Panc1 (cell line): ENCODE results near the gene BTK. TPM values are rescaled to one million over a fixed set of nuclear protein-coding genes. Genes with fewer than 3 reads are reported as not detected.
A peak's percentile ranks its signal among the peaks of the same experiment; 100 is the strongest.

Source experiments
- ATAC-seq: fragments of 200-7000 bp; cut with Tn5 transposase; 2 replicates; pipeline ENCODE4 v1.9.1; 2020; ENCODE audit warnings: mild to moderate bottlenecking, moderate library complexity
- Bru-seq: library from RNA; stranded (reverse); fragments of 400-500 nt; gene quantifications from one replicate; lab custom pipeline; 2021; lab: Mats Ljungman, UMichigan
- BruChase-seq, 2 experiments: library from RNA; stranded (reverse); fragments of 400-500 nt; gene quantifications; one replicate each; lab custom pipeline; 2021; lab: Mats Ljungman, UMichigan
- BruUV-seq: library from RNA; stranded (reverse); fragments of 400-500 nt; replicated peaks from 2 replicates; lab custom pipeline; 2021; lab: Mats Ljungman, UMichigan
- CTCF ChIA-PET: fragments of 300-600 bp; sonication (Branson Sonifier 250); formaldehyde crosslinking; loops from one replicate; lab custom pipeline; 2022; ENCODE audit warnings: antibody characterized with exemption; lab: Charles Lee
- POLR2A ChIA-PET: fragments of 300-600 bp; sonication (Branson Sonifier 250); formaldehyde crosslinking; loops from one replicate; lab custom pipeline; 2022; ENCODE audit warnings: antibody characterized with exemption; lab: Charles Lee
- DNase-seq: peaks from one replicate; pipeline ENCODE4 v3.0.0-alpha.2; 2010; ENCODE audit warnings: low read depth, low spot score
- H3K27ac ChIP-seq: 2 replicates; pipeline ENCODE4 v1.5.1; 2011; ENCODE audit warnings: mild to moderate bottlenecking, low read length, inconsistent platforms
- H3K27me3 ChIP-seq: fragments of 200-500 bp; sonication (Bioruptor generic); 2 replicates; pipeline ENCODE4 v1.6.0; 2014; ENCODE audit warnings: low read length, inconsistent platforms; ENCODE audit not compliant: control insufficient read depth, insufficient read depth
- H3K36me3 ChIP-seq: fragments of 200-500 bp; sonication (Bioruptor generic); 2 replicates; pipeline ENCODE4 v1.5.1; 2014; ENCODE audit warnings: inconsistent platforms, mild to moderate bottlenecking, low read length, moderate library complexity; ENCODE audit not compliant: control insufficient read depth, insufficient read depth
- H3K4me1 ChIP-seq: 2 replicates; pipeline ENCODE4 v1.5.1; 2011; ENCODE audit warnings: inconsistent platforms, mild to moderate bottlenecking, low read length, moderate library complexity; ENCODE audit not compliant: control insufficient read depth, insufficient read depth
- H3K4me3 ChIP-seq, 2 experiments: 2 replicates each; pipeline ENCODE4 v1.5.1; 2011 to 2012; ENCODE audit warnings: low read depth in 2 of 2, low read length in 2 of 2, mild to moderate bottlenecking in 2 of 2, inconsistent platforms in 1 of 2, moderate library complexity in 1 of 2
- H3K9me3 ChIP-seq: fragments of 200-500 bp; sonication (Bioruptor generic); 2 replicates; pipeline ENCODE4 v1.5.1; 2014; ENCODE audit warnings: low read depth, mild to moderate bottlenecking, inconsistent platforms, low read length, moderate library complexity; ENCODE audit not compliant: control insufficient read depth, insufficient read depth
- CTCF ChIP-seq: fragments of 450-650 bp; IDR thresholded peaks from 2 replicates; pipeline ENCODE4 v1.5.1; 2017; ENCODE audit warnings: mild to moderate bottlenecking
- POLR2AphosphoS5 ChIP-seq: IDR thresholded peaks from 2 replicates; pipeline ENCODE4 v1.6.1; 2012; ENCODE audit warnings: mild to moderate bottlenecking, low read depth, low read length, moderate library complexity
- REST ChIP-seq, 2 experiments: IDR thresholded peaks; 2 replicates each; pipeline ENCODE4 v1.6.1; 2011 to 2012; ENCODE audit warnings: low read depth in 2 of 2, control low read depth in 1 of 2, low read length in 1 of 2, mild to moderate bottlenecking in 1 of 2, moderate library complexity in 1 of 2; ENCODE audit not compliant: insufficient read depth in 1 of 2
- SIN3A ChIP-seq: IDR thresholded peaks from 2 replicates; pipeline ENCODE4 v1.6.1; 2012; ENCODE audit warnings: low read depth, mild to moderate bottlenecking, low read length, moderate library complexity, borderline replicate concordance; ENCODE audit not compliant: insufficient read depth
- TCF7L2 ChIP-seq: IDR thresholded peaks from 2 replicates; pipeline ENCODE4 v1.6.1; 2011; ENCODE audit warnings: mild to moderate bottlenecking, low read depth, low read length, inconsistent platforms
- in situ Hi-C: cut with HindIII; loops from 2 replicates; pipeline ENCODE4 v1.10.0; 2016; ENCODE audit warnings: low sequenced_read_pairs, low pct_unique_long_range_greater_than_20kb
- intact Hi-C: fragments of 100-400 bp; cut with micrococcal nuclease; formaldehyde crosslinking; loops from one replicate; pipeline ENCODE4 v1.10.0; 2022; ENCODE audit not compliant: unreplicated experiment
- long read RNA-seq: library from polyadenylated mRNA; unstranded; transcript quantifications from one replicate; pipeline ENCODE4 v2.0.0, GENCODE V29; 2021; ENCODE audit not compliant: unreplicated experiment
- polyA plus RNA-seq: library from polyadenylated mRNA; unstranded; fragments of >200 nt; gene quantifications from one replicate; pipeline ENCODE4 v1.2.1, GENCODE V29; 2012; ENCODE audit warnings: missing spikeins; ENCODE audit not compliant: insufficient read length
- total RNA-seq: library from RNA; stranded (reverse); gene quantifications from one replicate; pipeline ENCODE4 v1.2.1, GENCODE V29; 2021; ENCODE audit not compliant: unreplicated experiment

Gene BTK
- total RNA-seq = not detected
- polyA plus RNA-seq = not detected
- percentile 8 among the genes with signal in this experiment for Bru-seq, nascent RNA
- percentile 11 among the genes with signal in this experiment for BruChase-seq, experiment 1, labeled RNA remaining after a 2-hour chase
- percentile 16 among the genes with signal in this experiment for BruChase-seq, experiment 2, labeled RNA remaining after a 6-hour chase
- long read RNA-seq = 0 reads

DNA sequence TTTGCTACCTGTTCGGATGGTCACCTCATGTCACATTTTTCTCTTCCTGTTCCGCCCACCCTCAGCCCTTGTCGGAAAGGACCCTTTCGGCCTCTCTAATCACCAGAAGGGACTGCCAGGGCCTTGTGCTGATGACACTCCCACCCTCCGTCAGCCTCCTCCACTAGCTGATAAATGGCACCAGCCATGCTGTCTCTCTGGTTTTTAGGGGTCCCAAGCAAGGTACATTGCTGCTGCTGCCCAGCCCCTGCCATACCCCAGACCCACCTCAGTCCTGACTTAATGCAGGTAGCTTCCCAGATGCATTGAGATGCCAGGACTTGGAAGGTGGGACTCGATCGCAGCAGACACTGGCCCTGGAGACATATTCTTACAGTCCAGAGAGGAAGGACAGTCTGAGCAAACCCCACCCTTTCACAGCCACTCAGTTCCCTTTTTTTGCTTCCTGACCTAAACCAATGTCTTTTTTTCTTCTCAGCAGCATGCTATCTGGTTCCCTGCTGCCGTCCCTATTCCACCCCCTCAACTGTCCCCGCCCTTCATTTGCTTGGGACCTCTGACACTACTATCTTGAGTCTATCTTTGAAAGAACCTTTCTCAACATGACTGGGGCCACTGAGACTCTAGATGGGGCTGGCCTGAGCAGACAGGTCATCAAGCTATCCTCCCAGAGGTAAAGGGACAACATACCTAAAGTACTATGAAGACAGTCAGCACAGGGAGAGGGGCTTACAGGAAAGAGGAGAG lies at the start of gene BTK:
Gene BTK (minus strand): TSS at position 397 of the 747 bp plus-strand sequence. CDS start 10,907 bp downstream, outside the sequence.
- H3K27ac ChIP-seq = no peak within 1 kb of the TSS
- ChIA-PET POLR2A (no interaction called here), CTCF (no interaction called here)
- BruUV-seq = no TSS peak
- no peaks in the 10 kb centered on the region for H3K36me3 ChIP-seq
- intact Hi-C loops (no loop called here), in situ Hi-C loops (no loop called here)
- no peaks in the 10 kb centered on the region for H3K4me1 ChIP-seq
- no peaks in the 10 kb centered on the region for H3K9me3 ChIP-seq
- H3K27me3 ChIP-seq = no peaks in the 10 kb centered on the region
- ATAC-seq = no peak
- H3K4me3 ChIP-seq = no peak within 1 kb of the TSS
- DNase-seq = no peak
- TF ChIP-seq REST (IDR thresholded peaks at IDR 0.05; ENCODE audit: insufficient read depth in 1 of 2, low read depth in 2 of 2, low read length in 1 of 2) (no peak), CTCF (no peak), POLR2AphosphoS5 (no peak), SIN3A (no peak), TCF7L2 (no peak)

GRCh38 chrX:101430457-101431078 lies 44.6 kb upstream of the BTK start:
- BruUV-seq = no TSS peak
- intact Hi-C loops (no loop called here), in situ Hi-C loops (no loop called here)
- Histone ChIP-seq H3K27me3 (no peaks in the 10 kb centered on the region), H3K4me1 (no peaks in the 10 kb centered on the region), H3K4me3 (no peak overlapping the region), H3K36me3 (no peaks in the 10 kb centered on the region), H3K9me3 (no peaks in the 10 kb centered on the region), H3K27ac (no peak overlapping the region)
- DNase-seq = no peak
- no peak for ATAC-seq
- ChIA-PET POLR2A (no interaction called here), CTCF (no interaction called here)
- TF ChIP-seq TCF7L2 (no peak), SIN3A (no peak), REST (IDR thresholded peaks at IDR 0.05; ENCODE audit: insufficient read depth in 1 of 2, low read depth in 2 of 2, low read length in 1 of 2) (no peak), CTCF (no peak), POLR2AphosphoS5 (no peak)
